ENCODE results near the gene PRDM11. TPM values are rescaled to one million over a fixed set of nuclear protein-coding genes. Genes with fewer than 3 reads are reported as not detected.

Gene PRDM11
- total and polyA plus RNA-seq, 10 of the 15 experiments (the other 5 are each of a cell fraction or from before 2014, with no cell fraction given): 0.03 to 2.4 (median 0.53) TPM

DNA sequence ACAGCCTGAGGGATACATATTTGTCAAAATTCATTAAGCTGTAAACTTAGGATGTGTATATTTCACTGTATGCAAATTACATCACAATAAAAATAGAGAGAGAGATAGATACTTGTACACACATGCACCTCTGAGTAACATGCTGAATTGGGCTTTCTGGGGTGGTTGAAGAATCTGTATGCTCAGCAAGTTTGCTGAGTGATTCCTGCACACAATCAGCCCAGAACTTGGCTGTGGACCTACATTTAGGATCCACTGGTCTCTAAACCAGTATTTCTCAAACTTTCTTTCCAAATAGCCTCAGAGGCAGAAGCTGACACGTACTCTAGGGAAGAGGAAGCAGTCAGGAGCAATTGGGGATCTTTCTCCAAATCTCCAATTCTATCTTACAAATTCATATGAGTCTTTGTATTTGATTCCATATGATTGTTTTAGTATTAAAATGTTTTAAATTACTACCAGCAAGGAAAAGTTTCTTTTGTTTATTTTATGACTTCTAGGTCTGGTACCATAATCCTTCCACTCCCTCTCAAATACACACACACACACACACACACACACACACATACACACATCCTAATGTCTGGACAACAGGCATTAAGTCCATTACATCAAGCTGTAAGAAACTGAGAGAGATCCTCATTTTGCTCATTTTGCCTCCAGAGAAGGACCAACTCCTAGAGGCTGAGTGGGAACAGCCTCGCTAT, 119.7 kb downstream of the PRDM11 start:
- CTCF ChIA-PET: no interaction called here
- no peaks in the 10 kb centered on the region for H3K79me2 ChIP-seq (ENCODE audit: control insufficient read depth, insufficient read depth, low read length)
- intact Hi-C loops (cut with micrococcal nuclease; ENCODE audit: unreplicated experiment): no loop called here
- RAD21 ChIA-PET (ENCODE audit: unreplicated experiment): no interaction called here
- no peaks in the 10 kb centered on the region for H3K4me1 ChIP-seq (ENCODE audit: control insufficient read depth, insufficient read depth, low read length)
- no peak for ATAC-seq
- no peaks in the 10 kb centered on the region for H4K20me1 ChIP-seq (ENCODE audit: control insufficient read depth, insufficient read depth)
- no peak overlapping the region for H3K4me2 ChIP-seq (ENCODE audit: control insufficient read depth, insufficient read depth)
- TF ChIP-seq, protein P1, sequence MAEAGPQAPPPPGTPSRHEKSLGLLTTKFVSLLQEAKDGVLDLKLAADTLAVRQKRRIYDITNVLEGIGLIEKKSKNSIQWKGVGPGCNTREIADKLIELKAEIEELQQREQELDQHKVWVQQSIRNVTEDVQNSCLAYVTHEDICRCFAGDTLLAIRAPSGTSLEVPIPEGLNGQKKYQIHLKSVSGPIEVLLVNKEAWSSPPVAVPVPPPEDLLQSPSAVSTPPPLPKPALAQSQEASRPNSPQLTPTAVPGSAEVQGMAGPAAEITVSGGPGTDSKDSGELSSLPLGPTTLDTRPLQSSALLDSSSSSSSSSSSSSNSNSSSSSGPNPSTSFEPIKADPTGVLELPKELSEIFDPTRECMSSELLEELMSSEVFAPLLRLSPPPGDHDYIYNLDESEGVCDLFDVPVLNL (IDR thresholded peaks at IDR 0.05; ENCODE audit: low read depth, low read length): no peak
- TF ChIP-seq GATAD2B (conservative IDR thresholded peaks at IDR 0.05; ENCODE audit: low read depth) (no peak), CEBPB (IDR thresholded peaks at IDR 0.05; ENCODE audit: borderline replicate concordance in 1 of 2, low read depth in 2 of 2, low read length in 2 of 2) (no peak), TARDBP (IDR thresholded peaks at IDR 0.05; ENCODE audit: borderline replicate concordance) (no peak), HDAC6 (IDR thresholded peaks at IDR 0.05; ENCODE audit: unreplicated experiment) (no peak), ZSCAN29 (IDR thresholded peaks at IDR 0.05) (no peak), MYB (IDR thresholded peaks at IDR 0.05; ENCODE audit: borderline replicate concordance, low read depth, low read length) (no peak)
- no peak overlapping the region for H2AFZ ChIP-seq (ENCODE audit: control insufficient read depth, low read depth, low read length)
- POLR2A ChIA-PET: no interaction called here
- SMC1A ChIA-PET (ENCODE audit: uncharacterized antibody, unreplicated experiment): no interaction called here
- H3K9me3 ChIP-seq (replicated peaks; ENCODE audit: control insufficient read depth, insufficient read depth, low read length): no peaks in the 10 kb centered on the region
- H3K4me3 ChIP-seq: no peak overlapping the region
- no TSS peak for BruUV-seq (replicated peaks)
- H3K27me3 ChIP-seq (replicated peaks in 1 of 2; ENCODE audit: control insufficient read depth in 2 of 2, insufficient read depth in 2 of 2, low read length in 1 of 2): peaks cover 0 to 5% of the 10 kb centered on the region in 2 experiments
- in situ Hi-C loops (cut with MboI): no loop called here
- no peak for FAIRE-seq
- no peak overlapping the region for H3K27ac ChIP-seq (ENCODE audit: control insufficient read depth, insufficient read depth)
- no peak for DNase-seq (ENCODE audit: low read depth, low spot score)
- H3K9ac ChIP-seq (ENCODE audit: control insufficient read depth, insufficient read depth, low read length): no peak overlapping the region
- no peaks in the 10 kb centered on the region for H3K36me3 ChIP-seq (ENCODE audit: control insufficient read depth in 2 of 2, insufficient read depth in 2 of 2, low read length in 1 of 2)
- 2% methylated on average over 2 of the region's 2 CpGs for WGBS (ENCODE audit: insufficient coverage, insufficient replicate concordance, low lambda C conversion rate, missing lambda C conversion rate)

DNA sequence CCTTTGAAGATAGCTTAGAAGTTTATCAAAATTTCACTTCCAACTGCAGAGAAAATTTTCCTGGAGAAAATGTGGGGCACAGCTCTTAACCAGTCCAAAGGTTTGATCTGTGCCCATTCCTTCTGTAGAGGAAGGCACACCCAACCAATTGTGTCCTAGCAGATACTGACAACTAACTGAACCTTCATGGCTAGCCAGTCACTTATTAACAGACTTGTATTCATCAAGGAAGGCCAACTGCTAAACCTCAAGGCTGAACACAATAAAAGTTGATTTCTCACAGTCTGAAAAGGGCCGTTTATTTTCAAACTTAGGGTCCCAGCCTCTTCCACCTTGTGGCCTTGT, 120.2 kb downstream of the PRDM11 start:
- intact Hi-C loops (cut with micrococcal nuclease; ENCODE audit: unreplicated experiment): no loop called here
- ATAC-seq (no peak), DNase-seq (ENCODE audit: low read depth, low spot score) (no peak), FAIRE-seq (no peak)
- BruUV-seq (replicated peaks): no TSS peak
- Histone ChIP-seq H3K9me3 (replicated peaks; ENCODE audit: control insufficient read depth, insufficient read depth, low read length) (no peaks in the 10 kb centered on the region), H3K4me3 (no peak overlapping the region), H3K27ac (ENCODE audit: control insufficient read depth, insufficient read depth) (no peak overlapping the region), H3K79me2 (ENCODE audit: control insufficient read depth, insufficient read depth, low read length) (no peaks in the 10 kb centered on the region), H3K4me1 (ENCODE audit: control insufficient read depth, insufficient read depth, low read length) (no peaks in the 10 kb centered on the region), H3K9ac (ENCODE audit: control insufficient read depth, insufficient read depth, low read length) (no peak overlapping the region), H4K20me1 (ENCODE audit: control insufficient read depth, insufficient read depth) (no peaks in the 10 kb centered on the region), H3K4me2 (ENCODE audit: control insufficient read depth, insufficient read depth) (no peak overlapping the region), H3K27me3 (replicated peaks in 1 of 2; ENCODE audit: control insufficient read depth in 2 of 2, insufficient read depth in 2 of 2, low read length in 1 of 2) (peaks cover 0 to 5% of the 10 kb centered on the region in 2 experiments), H3K36me3 (ENCODE audit: control insufficient read depth in 2 of 2, insufficient read depth in 2 of 2, low read length in 1 of 2) (no peaks in the 10 kb centered on the region), H2AFZ (ENCODE audit: control insufficient read depth, low read depth, low read length) (no peak overlapping the region)
- ChIA-PET SMC1A (ENCODE audit: uncharacterized antibody, unreplicated experiment) (no interaction called here), POLR2A (no interaction called here), RAD21 (ENCODE audit: unreplicated experiment) (no interaction called here), CTCF (no interaction called here)
- 45% methylated on average over 1 of the region's 1 CpG for WGBS (ENCODE audit: insufficient coverage, insufficient replicate concordance, low lambda C conversion rate, missing lambda C conversion rate)
- in situ Hi-C loops (cut with MboI): no loop called here
- TF ChIP-seq, protein P2, sequence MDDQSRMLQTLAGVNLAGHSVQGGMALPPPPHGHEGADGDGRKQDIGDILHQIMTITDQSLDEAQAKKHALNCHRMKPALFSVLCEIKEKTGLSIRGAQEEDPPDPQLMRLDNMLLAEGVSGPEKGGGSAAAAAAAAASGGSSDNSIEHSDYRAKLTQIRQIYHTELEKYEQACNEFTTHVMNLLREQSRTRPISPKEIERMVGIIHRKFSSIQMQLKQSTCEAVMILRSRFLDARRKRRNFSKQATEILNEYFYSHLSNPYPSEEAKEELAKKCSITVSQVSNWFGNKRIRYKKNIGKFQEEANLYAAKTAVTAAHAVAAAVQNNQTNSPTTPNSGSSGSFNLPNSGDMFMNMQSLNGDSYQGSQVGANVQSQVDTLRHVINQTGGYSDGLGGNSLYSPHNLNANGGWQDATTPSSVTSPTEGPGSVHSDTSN (IDR thresholded peaks at IDR 0.05; ENCODE audit: insufficient replicate concordance, low read depth, low read length): no peak
- TF ChIP-seq ZSCAN29 (IDR thresholded peaks at IDR 0.05) (no peak), FOXK2 (IDR thresholded peaks at IDR 0.05) (no peak)
- TF ChIP-seq, protein P3, sequence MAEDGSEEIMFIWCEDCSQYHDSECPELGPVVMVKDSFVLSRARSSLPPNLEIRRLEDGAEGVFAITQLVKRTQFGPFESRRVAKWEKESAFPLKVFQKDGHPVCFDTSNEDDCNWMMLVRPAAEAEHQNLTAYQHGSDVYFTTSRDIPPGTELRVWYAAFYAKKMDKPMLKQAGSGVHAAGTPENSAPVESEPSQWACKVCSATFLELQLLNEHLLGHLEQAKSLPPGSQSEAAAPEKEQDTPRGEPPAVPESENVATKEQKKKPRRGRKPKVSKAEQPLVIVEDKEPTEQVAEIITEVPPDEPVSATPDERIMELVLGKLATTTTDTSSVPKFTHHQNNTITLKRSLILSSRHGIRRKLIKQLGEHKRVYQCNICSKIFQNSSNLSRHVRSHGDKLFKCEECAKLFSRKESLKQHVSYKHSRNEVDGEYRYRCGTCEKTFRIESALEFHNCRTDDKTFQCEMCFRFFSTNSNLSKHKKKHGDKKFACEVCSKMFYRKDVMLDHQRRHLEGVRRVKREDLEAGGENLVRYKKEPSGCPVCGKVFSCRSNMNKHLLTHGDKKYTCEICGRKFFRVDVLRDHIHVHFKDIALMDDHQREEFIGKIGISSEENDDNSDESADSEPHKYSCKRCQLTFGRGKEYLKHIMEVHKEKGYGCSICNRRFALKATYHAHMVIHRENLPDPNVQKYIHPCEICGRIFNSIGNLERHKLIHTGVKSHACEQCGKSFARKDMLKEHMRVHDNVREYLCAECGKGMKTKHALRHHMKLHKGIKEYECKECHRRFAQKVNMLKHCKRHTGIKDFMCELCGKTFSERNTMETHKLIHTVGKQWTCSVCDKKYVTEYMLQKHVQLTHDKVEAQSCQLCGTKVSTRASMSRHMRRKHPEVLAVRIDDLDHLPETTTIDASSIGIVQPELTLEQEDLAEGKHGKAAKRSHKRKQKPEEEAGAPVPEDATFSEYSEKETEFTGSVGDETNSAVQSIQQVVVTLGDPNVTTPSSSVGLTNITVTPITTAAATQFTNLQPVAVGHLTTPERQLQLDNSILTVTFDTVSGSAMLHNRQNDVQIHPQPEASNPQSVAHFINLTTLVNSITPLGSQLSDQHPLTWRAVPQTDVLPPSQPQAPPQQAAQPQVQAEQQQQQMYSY (CRISPR knock-in tag; IDR thresholded peaks at IDR 0.05): no peak
